ENCODE results near the gene PPARD. TPM values are rescaled to one million over a fixed set of nuclear protein-coding genes. Genes with fewer than 3 reads are reported as not detected.

PPARD gene
- total RNA-seq, 1 donor from 2014 or later, result 21.9 TPM

GRCh38 chr6:35372633-35373032, 30.3 kb downstream of the PPARD start:
- no peaks in the 10 kb centered on the region for H3K9me3 Mint-ChIP-seq
- no peak for TF ChIP-seq CTCF (conservative IDR thresholded peaks at IDR 0.05)
- DNase-seq (ENCODE audit: extremely low spot score, unreplicated experiment), result no peak
- H3K4me1 Mint-ChIP-seq (ENCODE audit: unreplicated experiment), result peaks cover 28% of the 10 kb centered on the region
- H3K27me3 Mint-ChIP-seq, result no peaks in the 10 kb centered on the region
- H3K36me3 Mint-ChIP-seq, result peaks cover 18% of the 10 kb centered on the region
- no peak overlapping the region for H3K4me3 Mint-ChIP-seq
- H3K27ac Mint-ChIP-seq, result no peak overlapping the region

DNA sequence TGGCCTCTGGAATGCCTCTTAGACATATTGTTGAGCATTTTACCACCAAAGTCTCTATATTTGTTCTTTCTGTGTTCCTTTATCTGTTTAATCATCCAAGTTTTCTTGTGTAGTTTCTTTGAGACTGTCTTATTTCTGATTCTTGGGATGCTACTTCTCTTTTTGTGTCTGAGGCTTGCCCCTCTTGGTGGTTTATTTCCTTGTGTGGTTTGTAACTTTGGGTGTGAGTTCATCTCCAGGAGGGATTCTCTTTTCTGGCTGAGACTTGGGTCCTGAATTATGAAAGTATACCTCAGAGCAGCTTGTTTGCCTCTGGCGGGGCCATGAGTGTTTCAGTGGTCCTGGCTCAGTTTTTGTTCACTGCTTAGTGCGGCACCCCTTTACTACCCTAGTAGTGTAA, 33.9 kb downstream of the PPARD start:
- no peak overlapping the region for H3K27ac Mint-ChIP-seq
- H3K9me3 Mint-ChIP-seq, result no peaks in the 10 kb centered on the region
- TF ChIP-seq CTCF (conservative IDR thresholded peaks at IDR 0.05), result no peak
- no peaks in the 10 kb centered on the region for H3K27me3 Mint-ChIP-seq
- peaks cover 13% of the 10 kb centered on the region for H3K4me1 Mint-ChIP-seq (ENCODE audit: unreplicated experiment)
- peaks cover 15% of the 10 kb centered on the region for H3K36me3 Mint-ChIP-seq
- no peak for DNase-seq (ENCODE audit: extremely low spot score, unreplicated experiment)
- no peak overlapping the region for H3K4me3 Mint-ChIP-seq

GRCh38 chr6:35377002-35377401, 34.6 kb downstream of the PPARD start:
- Mint-ChIP-seq H3K4me3 (no peak overlapping the region), H3K9me3 (no peaks in the 10 kb centered on the region), H3K36me3 (peaks cover 15% of the 10 kb centered on the region), H3K4me1 (ENCODE audit: unreplicated experiment) (peaks cover 8% of the 10 kb centered on the region), H3K27me3 (no peaks in the 10 kb centered on the region), H3K27ac (no peak overlapping the region)
- DNase-seq (ENCODE audit: extremely low spot score, unreplicated experiment), result no peak
- no peak for TF ChIP-seq CTCF (conservative IDR thresholded peaks at IDR 0.05)

GRCh38 chr6:35378261-35378660, 35.9 kb downstream of the PPARD start:
- Mint-ChIP-seq H3K36me3 (peaks cover 19% of the 10 kb centered on the region), H3K9me3 (no peaks in the 10 kb centered on the region), H3K27ac (no peak overlapping the region), H3K4me3 (no peak overlapping the region), H3K27me3 (no peaks in the 10 kb centered on the region), H3K4me1 (ENCODE audit: unreplicated experiment) (peaks cover 8% of the 10 kb centered on the region)
- DNase-seq (ENCODE audit: extremely low spot score, unreplicated experiment), result no peak
- TF ChIP-seq CTCF (conservative IDR thresholded peaks at IDR 0.05), result no peak

DNA sequence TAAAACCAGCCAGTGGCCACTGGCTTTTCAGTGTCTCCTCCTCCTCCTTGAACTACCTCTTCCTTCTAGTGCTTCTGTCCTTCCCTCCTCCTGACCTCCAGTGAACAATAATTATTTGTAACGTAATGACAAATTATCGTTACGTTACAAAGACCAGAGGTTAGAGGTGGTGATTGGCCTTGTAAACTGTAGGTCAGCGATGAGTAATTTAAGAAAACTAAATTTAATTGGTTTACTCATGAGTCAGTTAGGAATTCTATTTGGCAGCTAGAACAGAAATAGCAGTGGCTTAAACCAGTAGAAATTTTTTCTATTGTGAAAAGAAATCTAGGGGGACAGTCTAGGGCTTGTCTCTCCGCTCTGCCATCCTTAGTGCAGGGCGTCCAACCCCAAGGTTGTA, 38.8 kb downstream of the PPARD start:
- H3K27me3 Mint-ChIP-seq, result no peaks in the 10 kb centered on the region
- DNase-seq (ENCODE audit: extremely low spot score, unreplicated experiment), result no peak
- H3K36me3 Mint-ChIP-seq, result peaks cover 18% of the 10 kb centered on the region
- H3K9me3 Mint-ChIP-seq, result no peaks in the 10 kb centered on the region
- no peak overlapping the region for H3K4me3 Mint-ChIP-seq
- no peak for TF ChIP-seq CTCF (conservative IDR thresholded peaks at IDR 0.05)
- no peak overlapping the region for H3K27ac Mint-ChIP-seq
- H3K4me1 Mint-ChIP-seq (ENCODE audit: unreplicated experiment), result peaks cover 11% of the 10 kb centered on the region

GRCh38 chr6:35382015-35382414, 39.7 kb downstream of the PPARD start:
- no peaks in the 10 kb centered on the region for H3K27me3 Mint-ChIP-seq
- H3K27ac Mint-ChIP-seq, result no peak overlapping the region
- no peaks in the 10 kb centered on the region for H3K9me3 Mint-ChIP-seq
- DNase-seq (ENCODE audit: extremely low spot score, unreplicated experiment), result no peak
- H3K36me3 Mint-ChIP-seq, result peaks cover 18% of the 10 kb centered on the region
- no peak overlapping the region for H3K4me3 Mint-ChIP-seq
- TF ChIP-seq CTCF (conservative IDR thresholded peaks at IDR 0.05), result no peak
- H3K4me1 Mint-ChIP-seq (ENCODE audit: unreplicated experiment), result peaks cover 11% of the 10 kb centered on the region
